Neuronal stem cell (in vitro differentiated cells): ENCODE data around the gene NXPE4.

Source experiments
- DNase-seq: peaks from one replicate; pipeline ENCODE4 v3.0.0-alpha.2; 2013; ENCODE audit warnings: low spot score
- H2AFZ ChIP-seq: one replicate; pipeline ENCODE4 v1.6.1; 2013; ENCODE audit warnings: mild to moderate bottlenecking, low read length, inconsistent platforms
- H2AK5ac ChIP-seq: 2 replicates; pipeline ENCODE4 v1.6.1; 2013; ENCODE audit warnings: low read depth, mild to moderate bottlenecking, inconsistent platforms, low read length, moderate library complexity, mixed read lengths
- H2BK120ac ChIP-seq: 2 replicates; pipeline ENCODE4 v1.6.1; 2013; ENCODE audit warnings: low read depth, mild to moderate bottlenecking, inconsistent platforms, low read length, moderate library complexity, mixed read lengths
- H2BK12ac ChIP-seq: one replicate; pipeline ENCODE4 v1.6.1; 2013; ENCODE audit warnings: low read length, inconsistent platforms
- H2BK15ac ChIP-seq: 2 replicates; pipeline ENCODE4 v1.6.1; 2013; ENCODE audit warnings: mild to moderate bottlenecking, low read length, inconsistent platforms, mixed read lengths
- H2BK5ac ChIP-seq: one replicate; pipeline ENCODE4 v1.6.1; 2013; ENCODE audit warnings: inconsistent platforms, mild to moderate bottlenecking, low read length, moderate library complexity
- H3K14ac ChIP-seq: one replicate; pipeline ENCODE4 v1.6.1; 2013; ENCODE audit warnings: low read length, inconsistent platforms
- H3K18ac ChIP-seq: 2 replicates; pipeline ENCODE4 v1.6.1; 2013; ENCODE audit warnings: low read length, inconsistent platforms
- H3K23ac ChIP-seq: 2 replicates; pipeline ENCODE4 v1.6.1; 2013; ENCODE audit warnings: low read depth, mild to moderate bottlenecking, mixed read lengths, low read length, inconsistent platforms; ENCODE audit not compliant: poor library complexity
- H3K27ac ChIP-seq: replicated peaks from 3 replicates; pipeline ENCODE4 v1.5.1; 2013; ENCODE audit warnings: low read length, inconsistent platforms
- H3K27me3 ChIP-seq, 3 experiments: 2 replicates each; pipeline ENCODE4 v1.6.1; 2013; ENCODE audit warnings: low read length in 3 of 3, mild to moderate bottlenecking in 2 of 3, inconsistent platforms in 1 of 3, low read depth in 1 of 3, mixed read lengths in 1 of 3, moderate library complexity in 1 of 3; ENCODE audit not compliant: control insufficient read depth in 3 of 3, insufficient read depth in 3 of 3
- H3K36me3 ChIP-seq, 2 donors: replicated peaks in 1 of 2; 2 replicates each; pipeline ENCODE4 v1.6.1; 2013; ENCODE audit warnings: low read length in 2 of 2; ENCODE audit not compliant: control insufficient read depth in 2 of 2, insufficient read depth in 2 of 2
- H3K4ac ChIP-seq: 2 replicates; pipeline ENCODE4 v1.6.1; 2013; ENCODE audit warnings: inconsistent platforms, mild to moderate bottlenecking, low read length, moderate library complexity
- H3K4me1 ChIP-seq, 2 donors: 1 replicate in 1 of 2; 2 replicates in 1 of 2; pipeline ENCODE4 v1.6.1; 2013; ENCODE audit warnings: low read length in 2 of 2, low read depth in 1 of 2; ENCODE audit not compliant: control insufficient read depth in 2 of 2, insufficient read depth in 1 of 2
- H3K4me2 ChIP-seq: one replicate; pipeline ENCODE4 v1.6.1; 2013; ENCODE audit warnings: mild to moderate bottlenecking, low read length, inconsistent platforms; ENCODE audit not compliant: insufficient read depth, poor library complexity, severe bottlenecking
- H3K4me3 ChIP-seq, 2 donors: 2 replicates each; pipeline ENCODE4 v1.5.1; 2013; ENCODE audit warnings: low read length in 2 of 2, mild to moderate bottlenecking in 2 of 2, inconsistent platforms in 1 of 2, moderate library complexity in 1 of 2
- H3K79me1 ChIP-seq: one replicate; pipeline ENCODE4 v1.6.1; 2013; ENCODE audit warnings: low read depth, mild to moderate bottlenecking, inconsistent platforms, low read length, moderate library complexity
- H3K9ac ChIP-seq: one replicate; pipeline ENCODE4 v1.6.1; 2013; ENCODE audit warnings: mild to moderate bottlenecking, low read depth, low read length, inconsistent platforms; ENCODE audit not compliant: poor library complexity
- H3K9me3 ChIP-seq, 2 donors: replicated peaks in 1 of 2; 2 replicates each; pipeline versions ENCODE3 to v1.6.1; 2013; ENCODE audit warnings: low read length in 2 of 2, mild to moderate bottlenecking in 2 of 2, inconsistent platforms in 1 of 2, low read depth in 1 of 2, mixed read lengths in 1 of 2, moderate library complexity in 1 of 2; ENCODE audit not compliant: control insufficient read depth in 2 of 2, insufficient read depth in 1 of 2
- H4K8ac ChIP-seq: one replicate; pipeline ENCODE4 v1.6.1; 2013; ENCODE audit warnings: low read depth, mild to moderate bottlenecking, inconsistent platforms, low read length, moderate library complexity
- H4K91ac ChIP-seq: one replicate; pipeline ENCODE4 v1.6.1; 2013; ENCODE audit warnings: low read length, low read depth, mild to moderate bottlenecking, inconsistent platforms; ENCODE audit not compliant: poor library complexity
- WGBS, 2 donors: extraction: QIAGEN DNeasy Blood & Tissue Kit; methylation state at CpG; one replicate each; pipeline ENCODE4 v1.1.7; 2013; ENCODE audit warnings: missing lambda C conversion rate in 2 of 2, mixed read lengths in 1 of 2; ENCODE audit not compliant: insufficient read length in 2 of 2, insufficient replicate concordance in 1 of 2; ENCODE audit errors: extremely low coverage in 2 of 2; 5-methylcytosine and 5-hydroxymethylcytosine counted together

NXPE4 gene

GRCh38 chr11:114624455-114625207 lies 29.0 kb upstream of the NXPE4 start:
- H3K4me2 ChIP-seq: no peak overlapping the region
- no peak overlapping the region for H3K23ac ChIP-seq
- H3K36me3 ChIP-seq: no peaks in the 10 kb centered on the region
- no peak overlapping the region for H3K14ac ChIP-seq
- no peak overlapping the region for H3K4me3 ChIP-seq
- no peak overlapping the region for H4K91ac ChIP-seq
- WGBS, 2 donors: no CpG with 5 or more reads among the region's 10 CpGs
- no peak for DNase-seq
- H3K4me1 ChIP-seq: no peaks in the 10 kb centered on the region
- H3K9ac ChIP-seq: no peak overlapping the region
- H3K18ac ChIP-seq: no peak overlapping the region
- H3K27ac ChIP-seq: no peak overlapping the region
- H2AK5ac ChIP-seq: no peak overlapping the region
- H3K27me3 ChIP-seq: no peaks in the 10 kb centered on the region
- H3K9me3 ChIP-seq: peaks cover 12 to 26% of the 10 kb centered on the region in 2 donors
- no peak overlapping the region for H2BK120ac ChIP-seq
- H4K8ac ChIP-seq: no peak overlapping the region
- no peak overlapping the region for H3K4ac ChIP-seq
- no peak overlapping the region for H2BK5ac ChIP-seq
- no peak overlapping the region for H2AFZ ChIP-seq
- no peak overlapping the region for H2BK15ac ChIP-seq
- no peaks in the 10 kb centered on the region for H3K79me1 ChIP-seq
- no peak overlapping the region for H2BK12ac ChIP-seq

GRCh38 chr11:114623720-114624119 lies 28.1 kb upstream of the NXPE4 start:
- Histone ChIP-seq H3K4me3 (no peak overlapping the region), H3K9me3 (peaks cover 14 to 26% of the 10 kb centered on the region in 2 donors), H2BK15ac (no peak overlapping the region), H3K23ac (no peak overlapping the region), H3K4ac (no peak overlapping the region), H3K27ac (no peak overlapping the region), H2AK5ac (no peak overlapping the region), H2AFZ (no peak overlapping the region), H2BK5ac (no peak overlapping the region), H2BK120ac (no peak overlapping the region), H3K14ac (no peak overlapping the region), H4K8ac (no peak overlapping the region), H3K4me1 (no peaks in the 10 kb centered on the region), H4K91ac (no peak overlapping the region), H2BK12ac (no peak overlapping the region), H3K27me3 (no peaks in the 10 kb centered on the region), H3K4me2 (no peak overlapping the region), H3K18ac (no peak overlapping the region), H3K36me3 (no peaks in the 10 kb centered on the region), H3K9ac (no peak overlapping the region), H3K79me1 (no peaks in the 10 kb centered on the region)
- WGBS, 2 donors: no CpG with 5 or more reads among the region's 7 CpGs
- no peak for DNase-seq

DNA sequence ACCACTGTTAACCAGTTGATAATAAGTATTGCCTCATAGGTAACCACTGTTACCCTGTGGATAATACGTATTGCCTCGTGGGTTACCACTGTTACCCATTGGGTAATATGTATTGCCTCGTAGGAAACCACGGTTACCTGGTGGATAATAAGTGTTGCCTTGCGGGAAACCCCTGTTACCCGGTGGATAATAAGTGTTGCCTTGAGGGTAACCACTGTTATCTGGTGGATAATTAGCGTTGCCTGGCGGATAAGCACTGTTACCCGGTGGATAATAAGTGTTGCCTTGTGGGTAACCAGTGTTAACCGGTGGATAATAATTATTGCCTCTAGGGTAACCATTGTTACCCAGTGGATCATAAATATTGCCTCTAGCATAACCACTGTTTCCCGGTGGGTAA lies 27.3 kb upstream of the NXPE4 start:
- no CpG with 5 or more reads among the region's 11 CpGs for whole genome bisulfite sequencing, 2 donors
- no peak overlapping the region for H3K9ac ChIP-seq
- H3K4me2 ChIP-seq: no peak overlapping the region
- H2BK120ac ChIP-seq: no peak overlapping the region
- H4K8ac ChIP-seq: no peak overlapping the region
- H3K18ac ChIP-seq: no peak overlapping the region
- no peak overlapping the region for H3K23ac ChIP-seq
- H3K79me1 ChIP-seq: no peaks in the 10 kb centered on the region
- no peak overlapping the region for H3K14ac ChIP-seq
- H3K9me3 ChIP-seq: peaks cover 18 to 28% of the 10 kb centered on the region in 2 donors
- no peak overlapping the region for H3K4ac ChIP-seq
- H3K27ac ChIP-seq: no peak overlapping the region
- no peaks in the 10 kb centered on the region for H3K36me3 ChIP-seq
- H4K91ac ChIP-seq: no peak overlapping the region
- H3K4me1 ChIP-seq: no peaks in the 10 kb centered on the region
- DNase-seq: no peak
- no peak overlapping the region for H3K4me3 ChIP-seq
- no peak overlapping the region for H2BK15ac ChIP-seq
- no peak overlapping the region for H2AFZ ChIP-seq
- H2BK12ac ChIP-seq: no peak overlapping the region
- H2AK5ac ChIP-seq: no peak overlapping the region
- H3K27me3 ChIP-seq: no peaks in the 10 kb centered on the region
- no peak overlapping the region for H2BK5ac ChIP-seq

- no peak overlapping the region for H2BK12ac ChIP-seq
- H2BK15ac ChIP-seq: no peak overlapping the region
- no peak overlapping the region for H2BK5ac ChIP-seq
- H2AK5ac ChIP-seq: no peak overlapping the region
- H3K27ac ChIP-seq: no peak overlapping the region
- no peak overlapping the region for H3K4me3 ChIP-seq
- no peak overlapping the region for H2AFZ ChIP-seq
- H3K9me3 ChIP-seq: peaks cover 24 to 34% of the 10 kb centered on the region in 2 donors
- H3K4me2 ChIP-seq: no peak overlapping the region
- H2BK120ac ChIP-seq: no peak overlapping the region
- no peak for DNase-seq
- no peak overlapping the region for H4K8ac ChIP-seq
- H4K91ac ChIP-seq: no peak overlapping the region
- H3K23ac ChIP-seq: no peak overlapping the region
- no peaks in the 10 kb centered on the region for H3K4me1 ChIP-seq
- no peaks in the 10 kb centered on the region for H3K27me3 ChIP-seq
- H3K9ac ChIP-seq: no peak overlapping the region
- no CpG with 5 or more reads among the region's 16 CpGs for WGBS, 2 donors
- H3K14ac ChIP-seq: no peak overlapping the region
- H3K4ac ChIP-seq: no peak overlapping the region
- no peaks in the 10 kb centered on the region for H3K79me1 ChIP-seq
- H3K18ac ChIP-seq: no peak overlapping the region
- H3K36me3 ChIP-seq: no peaks in the 10 kb centered on the region
Measured at GRCh38 chr11:114621950-114622809, 26.6 kb upstream of the NXPE4 start.
